Right lobe of liver (tissue), 6 donors: ENCODE measurements around the gene CA5A. TPM values are rescaled to one million over a fixed set of nuclear protein-coding genes. Genes with fewer than 3 reads are reported as not detected.
A peak's percentile ranks its signal among the peaks of the same experiment; 100 is the strongest.

Experiments
- ATAC-seq, 4 donors: fragments of 200-7000 bp; cut with Tn5 transposase; one replicate each; pipeline ENCODE4 v1.9.1; 2020; ENCODE audit warnings: mild to moderate bottlenecking in 4 of 4, moderate library complexity in 4 of 4
- DNase-seq, 3 donors: peaks; one replicate each; pipeline ENCODE4 v3.0.0-alpha.2; 2020
- H3K27ac ChIP-seq, 3 donors: fragments of 200-600 bp; one replicate each; pipeline ENCODE4 v1.8.0; 2022
- H3K27me3 ChIP-seq, 2 donors: fragments of 200-600 bp; one replicate each; pipeline ENCODE4 v1.8.0; 2022
- H3K36me3 ChIP-seq, 4 donors: fragments of 200-600 bp; sonication (generic) in 1 of 4; one replicate each; pipeline versions ENCODE4 v1.5.1 to v1.8.0; 2017 to 2022; ENCODE audit warnings: control low read depth in 1 of 4
- H3K4me1 ChIP-seq, 4 donors: fragments of 200-600 bp; sonication (generic) in 1 of 4; one replicate each; pipeline versions ENCODE4 v1.5.1 to v1.8.0; 2017 to 2022; ENCODE audit warnings: control low read depth in 1 of 4
- H3K4me3 ChIP-seq, 3 donors: fragments of 200-600 bp; one replicate each; pipeline ENCODE4 v1.8.0; 2022
- H3K9me3 ChIP-seq, 4 donors: fragments of 200-600 bp; sonication (generic) in 1 of 4; one replicate each; pipeline versions ENCODE4 v1.5.1 to v1.8.0; 2017 to 2022; ENCODE audit warnings: control low read depth in 1 of 4
- POLR2A ChIP-seq: fragments of 450-650 bp; IDR thresholded peaks from one replicate; pipeline ENCODE4 v1.6.1; 2017; ENCODE audit warnings: antibody characterized with exemption, mild to moderate bottlenecking
- WGBS: methylation state at CpG from one replicate; pipeline ENCODE4 v1.1.6; 2018; ENCODE audit warnings: low coverage, low lambda C conversion rate; ENCODE audit not compliant: insufficient coverage; ENCODE audit errors: missing lambda C conversion rate; 5-methylcytosine and 5-hydroxymethylcytosine counted together
- intact Hi-C, 2 donors: fragments of 100-400 bp; cut with DNase I; formaldehyde crosslinking; loops; one replicate each; pipeline versions ENCODE4 v1.11.2 to v1.14.1; 2022
- total RNA-seq, 6 experiments: library from RNA; depleted of rRNA in 2 of 6; stranded (reverse); fragments of >200 nt in 2 of 6; fragmentation: NEBNext Ultra II Directional in 3 of 6; extraction: Animal tissue kit (Norgen Biotek cat#: 25700) in 3 of 6; gene quantifications; one replicate each; pipeline versions ENCODE4 v1.1.0 to v1.2.4, GENCODE V29; 2016 to 2023
- TF ChIP-seq, protein P1 (sequence below), 4 donors: fragments of 200-600 bp in 3 of 4; fragments of 450-650 bp in 1 of 4; IDR thresholded peaks; one replicate each; pipeline versions ENCODE4 v1.5.1 to v1.8.0; 2016 to 2022; ENCODE audit warnings: antibody characterized with exemption in 4 of 4, mild to moderate bottlenecking in 2 of 4
- donor health status: DM: no; HTN: yes; CAD: no.
- donor health status: DM: no; HTN: no; CAD: no.
- donor health status: DM: no; HTN: no; CAD: no.
- donor health status: DM: no; HTN: yes; CAD: no.
- donor health status: DM: no; HTN: yes; CAD: no.

Gene CA5A
- total RNA-seq, 6 experiments from 2014 or later: 26.5 to 59.6 (median 30.2) TPM

DNA sequence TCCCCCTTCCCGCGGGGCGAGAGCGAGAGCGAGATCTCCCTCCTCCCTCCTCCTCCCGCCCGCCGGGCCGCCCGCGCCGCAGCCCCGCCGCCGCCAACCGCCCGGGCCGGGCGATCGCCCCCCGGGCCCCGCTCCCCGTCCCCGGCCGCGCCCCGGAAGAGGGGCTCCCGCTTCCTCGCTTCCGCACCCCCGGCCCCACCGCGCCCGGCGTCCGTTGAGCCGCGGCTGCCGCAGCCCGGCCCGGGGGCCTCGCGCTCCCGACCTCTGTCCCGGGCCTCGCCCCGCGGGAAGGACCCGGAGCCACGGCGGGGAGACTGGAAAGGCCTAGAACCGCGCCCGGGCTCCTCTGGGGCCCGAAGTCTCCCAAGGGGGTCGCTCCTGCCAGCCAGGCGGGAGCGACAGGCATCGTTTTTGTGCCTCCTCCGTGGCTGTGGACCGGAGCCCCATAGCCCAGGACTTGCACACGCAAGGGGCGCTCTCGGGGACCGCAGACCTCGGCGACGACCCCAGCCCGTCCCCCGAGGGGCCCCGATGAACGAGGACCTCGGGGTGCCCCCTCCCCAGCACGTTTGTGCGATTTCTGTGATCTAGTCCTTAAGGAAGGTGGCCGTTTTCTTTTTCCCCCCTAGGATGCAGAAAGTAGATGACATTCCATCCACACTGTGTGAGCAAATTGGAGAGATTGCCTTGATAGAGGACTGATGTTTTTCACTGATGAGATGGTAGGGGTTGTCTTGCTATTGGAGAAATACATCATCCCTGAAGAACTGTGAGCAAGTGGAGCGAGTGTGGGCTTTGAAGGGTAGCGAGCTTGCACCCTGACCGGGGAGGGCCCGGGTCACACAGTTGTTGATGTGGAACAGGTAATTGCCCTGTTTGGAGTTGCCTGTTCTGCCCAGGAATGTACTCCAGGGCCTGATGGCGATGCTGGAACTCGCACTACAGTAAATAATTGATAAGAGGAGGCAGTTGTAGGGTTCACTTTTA lies 15.5 kb upstream of the CA5A start:
- TF ChIP-seq POLR2A: no peak
- TF ChIP-seq, protein P1, sequence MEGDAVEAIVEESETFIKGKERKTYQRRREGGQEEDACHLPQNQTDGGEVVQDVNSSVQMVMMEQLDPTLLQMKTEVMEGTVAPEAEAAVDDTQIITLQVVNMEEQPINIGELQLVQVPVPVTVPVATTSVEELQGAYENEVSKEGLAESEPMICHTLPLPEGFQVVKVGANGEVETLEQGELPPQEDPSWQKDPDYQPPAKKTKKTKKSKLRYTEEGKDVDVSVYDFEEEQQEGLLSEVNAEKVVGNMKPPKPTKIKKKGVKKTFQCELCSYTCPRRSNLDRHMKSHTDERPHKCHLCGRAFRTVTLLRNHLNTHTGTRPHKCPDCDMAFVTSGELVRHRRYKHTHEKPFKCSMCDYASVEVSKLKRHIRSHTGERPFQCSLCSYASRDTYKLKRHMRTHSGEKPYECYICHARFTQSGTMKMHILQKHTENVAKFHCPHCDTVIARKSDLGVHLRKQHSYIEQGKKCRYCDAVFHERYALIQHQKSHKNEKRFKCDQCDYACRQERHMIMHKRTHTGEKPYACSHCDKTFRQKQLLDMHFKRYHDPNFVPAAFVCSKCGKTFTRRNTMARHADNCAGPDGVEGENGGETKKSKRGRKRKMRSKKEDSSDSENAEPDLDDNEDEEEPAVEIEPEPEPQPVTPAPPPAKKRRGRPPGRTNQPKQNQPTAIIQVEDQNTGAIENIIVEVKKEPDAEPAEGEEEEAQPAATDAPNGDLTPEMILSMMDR (IDR thresholded peaks at IDR 0.05): no peak
- Histone ChIP-seq H3K27me3 (no peaks in the 10 kb centered on the region), H3K27ac (peak overlapping the region; percentile 86 to 96 (median 96)), H3K4me3 (peak overlapping the region; percentile 81 to 84 (median 82)), H3K36me3 (peaks cover 0 to under 1% (median 0%) of the 10 kb centered on the region in 4 donors), H3K9me3 (no peaks in the 10 kb centered on the region), H3K4me1 (peaks cover 0 to 42% (median 7%) of the 10 kb centered on the region in 4 donors)
- intact Hi-C loops: no loop called here
- 3% methylated on average over 18 of the region's 82 CpGs for WGBS
- no peak for ATAC-seq
- DNase-seq: peak in 2 of 3 donors; percentile 55 to 58

DNA sequence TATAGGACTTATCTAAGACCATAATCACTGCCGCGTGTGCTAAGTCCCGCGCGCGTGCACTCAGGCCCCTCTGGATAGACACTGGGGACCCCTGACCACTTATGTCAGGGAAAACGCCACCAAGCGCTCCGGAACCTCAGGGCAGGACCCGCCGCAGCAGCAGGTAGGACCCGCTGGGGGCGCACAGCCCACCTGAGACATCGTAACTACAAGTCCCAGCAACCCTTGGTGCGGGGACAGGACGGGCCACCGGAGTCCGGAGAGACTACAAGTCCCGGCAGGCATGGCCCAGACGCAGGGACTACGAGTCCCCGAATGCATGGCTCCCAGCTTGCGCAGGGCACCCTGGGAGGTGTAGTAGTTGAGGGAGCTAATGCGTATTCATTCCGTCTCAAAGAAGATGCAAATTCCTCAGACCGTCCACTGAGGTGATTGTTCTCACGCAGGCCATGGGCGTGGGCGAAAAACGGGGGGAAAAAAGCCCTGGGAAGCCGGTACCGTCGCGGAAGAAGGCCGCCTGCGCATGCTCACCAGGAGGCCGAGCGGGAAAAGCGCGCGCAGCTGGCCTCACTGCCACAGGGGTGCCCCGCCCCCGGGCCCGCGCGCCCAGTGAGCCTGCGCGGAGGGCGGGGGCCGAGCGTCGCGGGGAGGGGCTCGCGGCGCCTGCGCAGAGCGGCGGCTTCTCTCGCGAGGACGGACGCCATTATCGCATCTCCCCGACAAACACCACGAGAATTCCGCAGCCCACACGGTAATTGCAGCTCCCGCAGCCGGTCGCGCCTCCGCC lies 14.6 kb upstream of the CA5A start, which contains the start of gene BANP:
Gene BANP (plus strand): TSS at position 670 of the 787 bp plus-strand sequence. CDS start 23,682 bp downstream, outside the sequence.
- ATAC-seq: peak; percentile 83 to 93 (median 86)
- peaks cover 0 to 41% (median 7%) of the 10 kb centered on the region in 4 donors for H3K4me1 ChIP-seq
- 0% methylated on average over 27 of the region's 73 CpGs for WGBS

DNA sequence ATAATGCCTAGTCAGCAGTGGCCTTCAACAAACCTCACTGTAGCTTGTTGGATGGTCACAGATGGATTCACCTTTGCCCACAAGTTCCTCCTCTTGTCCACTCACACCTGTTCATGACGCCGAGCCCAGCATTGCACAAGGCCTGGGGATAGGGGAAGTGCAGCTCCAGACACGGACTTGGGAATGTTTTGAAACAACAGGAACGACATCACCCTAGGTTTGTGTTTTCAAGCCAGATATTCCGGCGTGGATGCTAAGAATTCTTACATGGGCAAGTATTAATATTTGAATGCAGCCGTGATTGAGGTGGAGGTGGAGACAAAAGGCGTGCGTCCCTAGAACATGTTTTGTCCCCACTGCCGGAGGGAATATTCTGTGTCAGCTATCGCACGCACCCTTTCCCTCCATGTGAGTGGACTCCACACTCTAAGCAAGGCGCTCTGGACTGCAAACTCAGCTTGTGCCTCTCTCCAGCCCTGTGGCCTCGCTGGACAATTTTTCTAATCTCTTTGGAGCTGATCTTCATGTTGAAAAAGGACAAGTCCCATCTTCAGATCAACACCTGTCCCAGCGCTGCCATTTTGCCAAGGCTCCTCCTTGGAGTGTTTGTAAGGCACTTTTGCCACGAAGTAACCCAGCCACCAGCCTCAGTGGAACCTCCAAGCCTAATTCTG lies 12.9 kb upstream of the CA5A start:
- H3K4me3 ChIP-seq: peak overlapping the region; percentile 19 to 82 (median 81)
- 41% methylated on average over 16 of the region's 16 CpGs for WGBS
- H3K9me3 ChIP-seq: no peaks in the 10 kb centered on the region
- H3K27ac ChIP-seq: peak overlapping the region; percentile 77 to 96 (median 86)
- intact Hi-C loops: no loop called here
- DNase-seq (peak; percentile 87 to 95 (median 93)), ATAC-seq (peak; percentile 38 to 49 (median 42))
- no peaks in the 10 kb centered on the region for H3K36me3 ChIP-seq
- H3K27me3 ChIP-seq: no peaks in the 10 kb centered on the region
- H3K4me1 ChIP-seq: peaks cover 0 to 24% (median 5%) of the 10 kb centered on the region in 4 donors
- TF ChIP-seq, protein P1 (IDR thresholded peaks at IDR 0.05): no peak
- peak; percentile 59 for TF ChIP-seq POLR2A

More for the DNA sequence above, 14.6 kb upstream of the CA5A start, which contains the start of gene BANP:
- H3K27me3 ChIP-seq: no peaks in the 10 kb centered on the region
- peak; percentile 98 to 99 (median 99) for DNase-seq
- H3K9me3 ChIP-seq: no peaks in the 10 kb centered on the region
- peak within 1 kb of the TSS; percentile 86 to 96 (median 96) for H3K27ac ChIP-seq
- H3K36me3 ChIP-seq: no peaks in the 10 kb centered on the region
- intact Hi-C loops: no loop called here
- H3K4me3 ChIP-seq: peak within 1 kb of the TSS; percentile 81 to 84 (median 82)
- TF ChIP-seq POLR2A: peak; percentile 70
- TF ChIP-seq, protein P1 (IDR thresholded peaks at IDR 0.05): peak; percentile 27 to 48 (median 35)

DNA sequence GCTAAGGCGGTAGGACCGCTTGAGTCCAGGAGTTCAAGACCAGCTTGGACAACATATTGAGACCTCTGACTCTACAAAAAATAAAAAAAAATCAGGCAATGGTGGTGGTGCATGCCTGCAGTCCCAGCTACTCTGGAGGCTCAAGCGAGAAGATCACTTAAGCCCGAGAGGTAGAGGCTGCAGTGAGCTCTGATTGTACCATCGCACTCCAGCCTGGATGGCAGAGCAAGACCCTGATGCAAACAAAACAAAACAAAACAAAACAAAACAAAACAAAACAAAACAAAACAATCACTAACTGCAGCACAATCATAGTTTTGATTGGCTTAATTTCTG lies 12.4 kb upstream of the CA5A start:
- TF ChIP-seq, protein P1 (IDR thresholded peaks at IDR 0.05): no peak
- TF ChIP-seq POLR2A: no peak
- ATAC-seq (no peak), DNase-seq (no peak)
- intact Hi-C loops: no loop called here
- no peaks in the 10 kb centered on the region for H3K9me3 ChIP-seq
- H3K36me3 ChIP-seq: no peaks in the 10 kb centered on the region
- no peak overlapping the region for H3K4me3 ChIP-seq
- H3K4me1 ChIP-seq: peaks cover 0 to 22% (median 5%) of the 10 kb centered on the region in 4 donors
- H3K27me3 ChIP-seq: no peaks in the 10 kb centered on the region
- peak overlapping the region in 2 of 3 donors; percentile 86 to 96 for H3K27ac ChIP-seq
- WGBS: 85% methylated on average over 5 of the region's 5 CpGs
